ENCODE results near the gene B3GAT1. TPM values are rescaled to one million over a fixed set of nuclear protein-coding genes. Genes with fewer than 3 reads are reported as not detected.
"Not testable (repeated sequence)": the region's sequence is repeated elsewhere in the genome, so short reads cannot be mapped to it uniquely, and the experiment has no call there.

Gene B3GAT1, protein sequence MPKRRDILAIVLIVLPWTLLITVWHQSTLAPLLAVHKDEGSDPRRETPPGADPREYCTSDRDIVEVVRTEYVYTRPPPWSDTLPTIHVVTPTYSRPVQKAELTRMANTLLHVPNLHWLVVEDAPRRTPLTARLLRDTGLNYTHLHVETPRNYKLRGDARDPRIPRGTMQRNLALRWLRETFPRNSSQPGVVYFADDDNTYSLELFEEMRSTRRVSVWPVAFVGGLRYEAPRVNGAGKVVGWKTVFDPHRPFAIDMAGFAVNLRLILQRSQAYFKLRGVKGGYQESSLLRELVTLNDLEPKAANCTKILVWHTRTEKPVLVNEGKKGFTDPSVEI
- not detected in 2 replicates for total RNA-seq (2014; rRNA removed)
- polyA plus RNA-seq (2012), result not detected

- no peak for DNase-seq (ENCODE audit: low read depth)
Observed at GRCh38 chr11:134412203-134413042, at the start of gene B3GAT1. Gene B3GAT1 (minus strand): TSS chr11:134412242. CDS start chr11:134387659, 24,583 bp downstream.

DNA sequence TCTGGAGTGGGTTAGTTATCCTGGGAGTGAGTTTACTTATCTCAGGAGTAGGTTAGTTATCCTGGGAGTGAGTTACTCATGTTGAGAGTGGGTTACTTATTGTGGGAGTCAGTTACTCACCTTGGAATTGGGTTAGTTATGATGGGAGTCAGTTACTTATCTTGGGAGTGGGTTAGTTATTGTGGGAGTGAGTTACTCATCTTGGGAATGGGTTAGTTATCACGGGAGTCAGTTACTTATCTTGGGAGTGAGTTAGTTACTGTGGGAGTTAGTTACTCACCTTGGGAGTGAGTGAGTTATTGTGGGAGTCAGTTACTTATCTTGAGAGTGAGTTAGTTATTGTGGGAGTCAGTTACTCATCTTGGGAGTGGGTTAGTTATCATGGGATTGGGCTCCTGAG, 49.6 kb upstream of the B3GAT1 start:
- no peak for DNase-seq (ENCODE audit: low read depth)

- no peak for DNase-seq (ENCODE audit: low read depth)
Observed at GRCh38 chr11:134460881-134461280, 48.8 kb upstream of the B3GAT1 start.

DNA sequence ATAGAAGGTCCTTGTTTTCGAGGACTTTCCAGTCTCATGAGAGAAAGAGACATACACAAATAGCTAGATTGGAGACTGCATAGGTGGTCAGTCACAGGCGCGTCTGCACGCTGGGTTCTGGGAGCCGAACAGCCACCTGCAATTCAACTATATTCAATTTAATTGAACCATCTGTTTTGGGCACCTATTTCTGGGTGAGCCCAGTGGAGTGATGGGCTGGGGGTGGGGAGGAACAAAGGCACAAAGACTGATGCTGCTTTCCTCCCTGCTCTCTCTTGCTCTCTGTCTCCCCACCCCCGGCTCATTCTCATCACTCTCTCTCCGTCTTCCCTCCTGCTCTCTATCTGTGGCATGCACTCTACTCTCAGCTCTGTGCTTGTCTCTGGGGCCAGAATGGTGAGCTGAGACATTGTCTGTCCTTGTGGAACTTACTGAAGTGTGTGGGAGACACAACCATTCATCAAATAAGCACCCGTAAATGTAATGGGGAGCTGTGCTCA, 48.1 kb upstream of the B3GAT1 start:
- DNase-seq (ENCODE audit: low read depth), result no peak

- no peak for DNase-seq (ENCODE audit: low read depth)
Observed at GRCh38 chr11:134459246-134460061, 47.4 kb upstream of the B3GAT1 start.

- DNase-seq (ENCODE audit: low read depth), result not testable (repeated sequence)
Observed at GRCh38 chr11:134457411-134458007, 45.5 kb upstream of the B3GAT1 start.

DNA sequence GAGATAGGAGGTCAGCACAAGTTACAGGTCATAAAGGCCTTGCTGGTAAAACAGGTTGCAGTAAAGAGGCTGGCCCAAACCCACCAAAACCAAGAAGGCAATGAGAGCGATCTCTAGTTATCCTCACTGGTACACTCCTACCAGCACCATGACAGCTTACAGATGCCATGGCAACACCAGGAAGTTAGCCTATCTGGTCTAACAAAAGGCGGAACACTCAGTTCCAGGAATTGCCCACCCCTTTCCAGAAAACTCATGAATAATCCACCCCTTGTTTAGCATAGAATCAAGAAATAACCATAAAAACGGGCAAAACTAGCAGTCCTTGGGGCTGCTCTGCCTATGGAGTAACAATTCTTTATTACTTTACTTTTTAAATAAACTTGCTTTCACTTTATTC, 43.5 kb upstream of the B3GAT1 start:
- DNase-seq (ENCODE audit: low read depth), result no peak

DNA sequence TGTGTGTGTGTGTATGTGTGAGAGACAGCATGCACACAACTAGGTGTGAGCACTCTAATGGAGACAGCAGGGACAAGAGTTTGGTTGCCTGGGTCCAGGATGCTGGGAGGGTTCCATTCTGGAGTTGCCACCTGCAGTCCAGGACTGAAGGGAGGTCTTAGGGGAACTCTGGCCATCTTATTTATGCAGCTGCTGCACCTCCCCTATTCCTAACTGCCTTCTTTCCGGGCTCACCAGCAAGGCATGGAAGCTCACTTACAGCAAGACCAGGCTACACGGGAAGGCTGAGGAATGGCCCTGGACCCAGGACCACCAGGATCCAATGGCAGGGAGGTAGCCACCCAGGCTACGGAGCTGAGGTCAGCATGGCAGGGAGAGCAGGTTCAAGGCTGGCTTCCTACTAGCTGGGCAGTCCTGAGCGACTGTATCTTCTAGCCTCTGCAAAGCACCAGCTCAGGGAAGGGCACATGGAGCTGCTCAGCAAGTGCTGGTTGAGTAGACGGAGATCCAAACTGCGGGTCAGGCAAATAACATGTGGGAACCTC, 42.2 kb upstream of the B3GAT1 start:
- no peak for DNase-seq (ENCODE audit: low read depth)

DNA sequence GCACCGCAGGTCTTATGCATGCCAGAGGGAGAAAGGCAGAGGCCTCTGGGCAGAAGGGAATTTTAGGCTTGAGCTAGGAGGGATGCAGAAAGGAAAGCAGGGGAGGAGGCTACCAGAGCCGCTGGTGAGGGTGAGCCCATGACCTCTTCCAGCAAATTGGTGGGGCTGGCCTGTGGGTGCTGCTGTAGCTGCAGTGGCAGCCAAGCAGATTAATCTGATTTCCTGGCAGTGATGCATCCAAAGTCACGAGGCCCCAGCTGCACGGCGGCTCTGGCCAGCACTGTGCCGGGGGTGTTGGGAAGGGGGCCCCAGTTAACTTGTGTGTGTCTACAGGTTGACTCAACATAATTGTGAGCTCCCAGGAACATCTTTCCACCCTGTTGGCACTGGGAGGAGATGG, 41.4 kb upstream of the B3GAT1 start:
- DNase-seq (ENCODE audit: low read depth), result no peak

- no peak for DNase-seq (ENCODE audit: low read depth)
Observed at GRCh38 chr11:134452838-134453155, 40.8 kb upstream of the B3GAT1 start.

- no peak for DNase-seq (ENCODE audit: low read depth)
Observed at GRCh38 chr11:134452026-134452837, 40.2 kb upstream of the B3GAT1 start.

- no peak for DNase-seq (ENCODE audit: low read depth)
Observed at GRCh38 chr11:134450186-134450585, 38.1 kb upstream of the B3GAT1 start.

GRCh38 chr11:134449713-134450112, 37.7 kb upstream of the B3GAT1 start:
- DNase-seq (ENCODE audit: low read depth), result no peak

- DNase-seq (ENCODE audit: low read depth), result no peak
Observed at GRCh38 chr11:134449051-134449450, 37.0 kb upstream of the B3GAT1 start.

DNA sequence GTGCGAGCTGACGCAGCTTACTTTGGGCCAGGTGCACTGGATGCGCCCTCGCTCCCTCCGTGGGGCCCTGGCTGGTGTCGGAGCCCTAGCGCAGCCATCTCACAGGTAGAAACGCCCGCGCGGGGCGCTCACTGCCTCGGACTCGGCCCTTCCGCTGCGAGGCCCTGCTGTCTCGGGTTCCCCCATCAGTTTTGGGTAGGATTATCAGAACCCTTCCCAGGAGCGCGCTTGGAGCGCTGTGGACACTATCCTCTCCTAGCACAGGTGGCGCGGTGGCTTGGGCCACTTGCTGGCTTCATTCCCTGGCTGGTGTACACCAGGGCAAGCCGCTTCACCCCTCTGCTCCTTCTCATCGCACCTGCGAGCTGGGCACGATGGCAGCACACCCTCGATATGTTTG, 35.7 kb upstream of the B3GAT1 start:
- no peak for DNase-seq (ENCODE audit: low read depth)

- DNase-seq (ENCODE audit: low read depth), result no peak
Observed at GRCh38 chr11:134445601-134446325, 33.7 kb upstream of the B3GAT1 start.

- DNase-seq (ENCODE audit: low read depth), result not testable (repeated sequence)
Observed at GRCh38 chr11:134444160-134445108, 32.4 kb upstream of the B3GAT1 start.

GRCh38 chr11:134443246-134443645, 31.2 kb upstream of the B3GAT1 start:
- DNase-seq (ENCODE audit: low read depth), result no peak

Data from LHCN-M2 (cell line).